NB4 (cell line): ENCODE results near the gene C1QL2.

Source experiments
- DNase-seq: peaks from one replicate; pipeline ENCODE4 v3.0.0; 2010; ENCODE audit warnings: low read depth
- H3K4me3 ChIP-seq: one replicate; pipeline ENCODE4 v1.5.1; 2011; ENCODE audit warnings: mild to moderate bottlenecking, low read depth, low read length, moderate library complexity
- CTCF ChIP-seq: IDR thresholded peaks from one replicate; pipeline ENCODE4 v1.5.1; 2012; ENCODE audit warnings: low read depth, low read length
- MYC ChIP-seq: IDR thresholded peaks from 2 replicates; pipeline ENCODE4 v1.6.1; 2011; ENCODE audit warnings: low read depth, low read length
- POLR2A ChIP-seq: IDR thresholded peaks from 2 replicates; pipeline ENCODE4 v1.6.1; 2011; ENCODE audit warnings: mild to moderate bottlenecking; ENCODE audit not compliant: insufficient read length; ENCODE audit errors: extremely low read depth
- TF ChIP-seq, protein P1 (sequence below): IDR thresholded peaks from 2 replicates; pipeline ENCODE4 v1.6.1; 2011; ENCODE audit warnings: low read depth, low read length

Gene C1QL2

DNA sequence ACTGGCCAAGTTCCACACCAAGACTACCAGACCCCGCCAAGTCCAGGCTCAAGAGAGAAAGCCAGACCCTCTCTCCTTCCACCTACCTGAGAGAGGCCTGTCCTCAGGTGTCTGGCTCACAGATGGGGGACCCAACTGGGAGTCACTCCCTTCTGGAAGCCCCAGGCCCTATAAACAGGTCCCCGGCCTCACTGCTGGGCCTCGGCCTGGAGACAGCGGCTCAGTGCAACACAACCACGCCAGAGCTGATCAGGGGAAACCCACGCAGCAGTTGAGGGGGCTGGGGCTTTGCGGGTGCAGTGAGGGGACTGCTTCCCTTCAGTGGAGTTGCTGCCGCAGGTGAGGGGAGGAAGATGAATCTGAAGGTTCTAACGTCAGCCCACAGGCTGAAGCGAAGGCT, 22.8 kb upstream of the C1QL2 start:
- no peak for TF ChIP-seq POLR2A
- no peak for TF ChIP-seq CTCF
- TF ChIP-seq MYC = no peak
- TF ChIP-seq, protein P1, sequence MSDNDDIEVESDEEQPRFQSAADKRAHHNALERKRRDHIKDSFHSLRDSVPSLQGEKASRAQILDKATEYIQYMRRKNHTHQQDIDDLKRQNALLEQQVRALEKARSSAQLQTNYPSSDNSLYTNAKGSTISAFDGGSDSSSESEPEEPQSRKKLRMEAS = no peak
- H3K4me3 ChIP-seq = no peak overlapping the region
- DNase-seq = no peak

DNA sequence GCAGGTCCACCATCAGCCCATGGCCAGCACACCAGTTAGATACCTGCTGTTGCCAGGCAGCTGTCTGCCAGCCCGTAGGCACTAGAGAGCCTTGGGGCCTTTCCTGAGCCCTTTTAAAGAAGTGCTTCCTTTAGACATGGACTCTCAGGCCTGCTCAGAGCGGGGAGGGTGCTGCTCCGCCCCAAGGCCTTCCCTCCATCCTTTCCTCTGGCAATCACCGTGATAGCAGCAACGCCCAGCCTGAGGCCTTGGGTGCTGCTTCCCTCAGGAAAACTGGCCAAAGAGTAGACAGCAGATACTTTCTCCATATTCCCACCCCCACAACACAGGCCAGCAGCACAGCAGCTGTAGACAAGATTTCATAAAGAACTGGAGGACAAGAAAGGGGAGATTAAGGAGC, 22.3 kb upstream of the C1QL2 start:
- TF ChIP-seq, protein P1 = no peak
- TF ChIP-seq MYC (no peak), POLR2A (no peak), CTCF (no peak)
- H3K4me3 ChIP-seq = no peak overlapping the region
- no peak for DNase-seq

- DNase-seq = no peak
- TF ChIP-seq, protein P1 = no peak
- TF ChIP-seq POLR2A = no peak
- H3K4me3 ChIP-seq = no peak overlapping the region
These were observed 21.4 kb upstream of the C1QL2 start for GRCh38 chr2:119179991-119180390.

GRCh38 chr2:119179202-119179601, 20.7 kb upstream of the C1QL2 start:
- TF ChIP-seq, protein P1 = no peak
- DNase-seq = no peak
- no peak overlapping the region for H3K4me3 ChIP-seq

DNA sequence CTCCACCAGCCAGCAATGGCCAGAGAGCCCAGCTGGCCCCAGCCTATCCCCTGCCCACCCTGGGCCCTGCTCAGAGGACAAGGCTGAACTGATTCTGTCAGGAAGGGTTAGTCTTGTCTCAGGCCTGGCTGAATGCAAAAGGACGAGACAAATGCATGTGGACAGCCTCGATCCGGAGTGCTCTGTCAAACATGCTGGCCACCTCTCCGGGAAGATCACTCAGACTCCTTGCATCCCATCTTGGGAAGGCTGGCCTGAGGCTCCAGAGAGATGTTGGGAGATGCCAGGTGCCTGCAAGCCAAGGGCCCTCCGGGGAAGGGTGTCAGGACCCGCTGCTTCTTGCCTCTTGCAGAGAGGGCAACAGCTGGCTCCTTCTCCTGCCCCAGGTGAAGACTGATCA, 20.2 kb upstream of the C1QL2 start:
- DNase-seq = no peak
- TF ChIP-seq MYC (no peak), POLR2A (no peak), CTCF (no peak)
- TF ChIP-seq, protein P1 = no peak
- H3K4me3 ChIP-seq = no peak overlapping the region

DNA sequence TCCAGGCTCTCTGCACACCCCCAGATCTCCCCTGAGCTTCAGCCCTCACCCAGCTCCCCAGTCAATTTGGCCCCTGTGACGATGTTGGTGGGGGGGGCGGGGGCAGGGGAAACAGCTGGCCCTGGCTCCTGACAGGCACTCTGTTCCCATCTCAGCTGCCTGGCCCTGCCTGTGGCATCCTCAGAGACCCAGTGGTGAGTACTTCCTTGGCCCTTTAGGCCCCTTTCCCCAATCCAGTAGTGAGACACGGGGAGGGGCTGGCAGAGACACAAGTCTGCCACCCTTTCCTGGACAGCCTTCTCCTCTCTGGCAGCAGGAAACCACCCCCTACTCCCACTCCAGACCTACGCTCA, 19.3 kb upstream of the C1QL2 start:
- DNase-seq = no peak
- TF ChIP-seq CTCF (no peak), MYC (no peak), POLR2A (no peak)
- TF ChIP-seq, protein P1 = no peak
- no peak overlapping the region for H3K4me3 ChIP-seq
